Pons (tissue), 1 donor: Measurements from ENCODE around the gene AKT1S1.

Experiments used
- DNase-seq: peaks from one replicate; pipeline ENCODE4 v3.0.0-alpha.2; 2016; ENCODE audit warnings: low spot score

The AKT1S1 gene

GRCh38 chr19:49907745-49908446 is 30.7 kb upstream of the AKT1S1 start:
- no peak for DNase-seq

GRCh38 chr19:49906879-49907564 is 29.9 kb upstream of the AKT1S1 start:
- peak; percentile 84 for DNase-seq

- no peak for DNase-seq
Measured at GRCh38 chr19:49904136-49904535, 27.0 kb upstream of the AKT1S1 start.

- DNase-seq, result peak; percentile 71
Measured at GRCh38 chr19:49896863-49897621, 19.9 kb upstream of the AKT1S1 start, which contains the start of gene IL4I1. TSS of gene IL4I1 (minus strand) at chr19:49896887. CDS start at chr19:49896160, 727 bp downstream.

- DNase-seq, result no peak
Measured at GRCh38 chr19:49895566-49896297, 18.6 kb upstream of the AKT1S1 start.

- no peak for DNase-seq
Measured at GRCh38 chr19:49894879-49895565, 17.9 kb upstream of the AKT1S1 start.

GRCh38 chr19:49894011-49894664 is 17.0 kb upstream of the AKT1S1 start:
- no peak for DNase-seq

GRCh38 chr19:49892716-49893115 is 15.6 kb upstream of the AKT1S1 start:
- DNase-seq, result no peak

GRCh38 chr19:49891393-49891792 is 14.2 kb upstream of the AKT1S1 start:
- no peak for DNase-seq

- DNase-seq, result no peak
Measured at GRCh38 chr19:49890349-49891311, 13.5 kb upstream of the AKT1S1 start.

GRCh38 chr19:49889687-49890348 is 12.7 kb upstream of the AKT1S1 start:
- DNase-seq, result peak; percentile 35

- no peak for DNase-seq
Measured at GRCh38 chr19:49889038-49889686, 12.0 kb upstream of the AKT1S1 start.

GRCh38 chr19:49888510-49888824 is 11.3 kb upstream of the AKT1S1 start:
- DNase-seq, result no peak

GRCh38 chr19:49887665-49888509 is 10.7 kb upstream of the AKT1S1 start:
- DNase-seq, result no peak

- no peak for DNase-seq
Measured at GRCh38 chr19:49887037-49887664, 10.0 kb upstream of the AKT1S1 start.

GRCh38 chr19:49884760-49885159 is 7.6 kb upstream of the AKT1S1 start:
- DNase-seq, result no peak

- DNase-seq, result no peak
Measured at GRCh38 chr19:49884109-49884508, 7.0 kb upstream of the AKT1S1 start.
